GM19043 (cell line): ENCODE results near the gene MOB4.
"Not testable (repeated sequence)": the region's sequence is repeated elsewhere in the genome, so short reads cannot be mapped to it uniquely, and the experiment has no call there.

Source experiments
- ATAC-seq: cut with Tn5 transposase; IDR thresholded peaks from one replicate; pipeline ENCODE4 v1.9.1; 2021; ENCODE audit warnings: low read depth; ENCODE audit not compliant: unreplicated experiment

The MOB4 gene

GRCh38 chr2:197515739-197516392 lies at the start of gene MOB4:
MOB4 (plus strand) TSS chr2:197516066; CDS start chr2:197516087, 21 bp downstream.
- peak; percentile 87 for ATAC-seq

- no peak for ATAC-seq
Measured at GRCh38 chr2:197472166-197472565, 43.7 kb upstream of the MOB4 start.

- no peak for ATAC-seq
Measured at GRCh38 chr2:197477797-197478196, 38.1 kb upstream of the MOB4 start.

- no peak for ATAC-seq
Measured at GRCh38 chr2:197480165-197481036, 35.5 kb upstream of the MOB4 start.

- ATAC-seq: not testable (repeated sequence)
Measured at GRCh38 chr2:197484248-197484647, 31.6 kb upstream of the MOB4 start.

GRCh38 chr2:197486175-197486574 lies 29.7 kb upstream of the MOB4 start:
- ATAC-seq: no peak

GRCh38 chr2:197487385-197487784 lies 28.5 kb upstream of the MOB4 start:
- ATAC-seq: no peak

- no peak for ATAC-seq
Measured at GRCh38 chr2:197495433-197496134, 20.3 kb upstream of the MOB4 start.

GRCh38 chr2:197496695-197497094 lies 19.2 kb upstream of the MOB4 start:
- no peak for ATAC-seq

GRCh38 chr2:197497326-197497725 lies 18.5 kb upstream of the MOB4 start:
- ATAC-seq: no peak

- no peak for ATAC-seq
Measured at GRCh38 chr2:197498235-197498936, 17.5 kb upstream of the MOB4 start.

- peak; percentile 27 for ATAC-seq
Measured at GRCh38 chr2:197498937-197499593, 16.8 kb upstream of the MOB4 start.

- peak; percentile 74 for ATAC-seq
Measured at GRCh38 chr2:197499594-197500502, 16.0 kb upstream of the MOB4 start, which contains the start of the genes HSPD1 and HSPE1. HSPD1 (minus strand) TSS chr2:197499840; CDS start chr2:197498848, 992 bp downstream. HSPE1 (plus strand) TSS chr2:197500379; CDS start chr2:197500437, 58 bp downstream.

- no peak for ATAC-seq
Measured at GRCh38 chr2:197500503-197501131, 15.2 kb upstream of the MOB4 start.

GRCh38 chr2:197502201-197502600 lies 13.7 kb upstream of the MOB4 start:
- no peak for ATAC-seq

GRCh38 chr2:197502685-197503084 lies 13.2 kb upstream of the MOB4 start:
- no peak for ATAC-seq

- ATAC-seq: no peak
Measured at GRCh38 chr2:197504000-197504399, 11.9 kb upstream of the MOB4 start.

GRCh38 chr2:197504512-197504911 lies 11.4 kb upstream of the MOB4 start:
- ATAC-seq: no peak
